ENCODE results near the gene NKIRAS2.
"Not testable (repeated sequence)": the region's sequence is repeated elsewhere in the genome, so short reads cannot be mapped to it uniquely, and the experiment has no call there.

NKIRAS2 gene

GRCh38 chr17:41998497-41998896, 21.4 kb upstream of the NKIRAS2 start:
- no peak for DNase-seq (ENCODE audit: low read depth)

DNA sequence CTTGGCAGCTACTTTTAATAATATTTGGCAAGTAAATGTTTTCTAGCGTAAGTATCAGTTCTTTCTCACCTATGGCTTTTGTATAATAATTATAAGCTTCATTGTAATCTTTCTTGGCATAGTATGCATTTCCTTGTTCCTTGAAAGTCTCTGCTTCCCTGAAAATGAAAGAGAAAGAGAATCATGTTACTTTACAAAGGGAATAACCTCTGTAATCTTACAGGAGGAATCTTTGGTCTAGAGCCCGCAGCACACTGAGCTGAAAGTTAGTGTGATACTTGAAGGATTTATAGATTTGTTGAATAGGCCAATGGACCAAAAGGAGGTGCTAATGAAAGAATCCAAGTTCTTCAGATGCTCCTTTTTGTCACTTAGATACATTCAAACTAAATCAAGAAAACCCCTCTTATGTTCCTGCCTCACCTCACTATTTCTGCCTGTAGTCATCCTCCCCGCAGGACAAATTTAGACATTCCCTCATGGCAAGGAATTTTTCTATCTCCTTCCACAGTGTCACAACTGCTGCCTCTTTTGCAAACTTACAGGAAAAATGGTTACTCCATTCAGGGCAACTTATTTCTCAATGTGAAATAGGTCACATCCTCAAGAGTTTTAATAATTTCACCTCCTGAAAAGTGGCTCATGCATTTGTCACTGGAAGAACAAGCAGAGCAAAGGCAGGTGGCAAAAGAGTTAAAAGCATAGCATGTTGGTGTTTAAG, 19.3 kb upstream of the NKIRAS2 start:
- peak; percentile 46 for DNase-seq (ENCODE audit: low read depth)

- DNase-seq (ENCODE audit: low read depth): no peak
Observed at GRCh38 chr17:42001729-42002128, 18.2 kb upstream of the NKIRAS2 start.

- DNase-seq (ENCODE audit: low read depth): no peak
Observed at GRCh38 chr17:42002175-42002791, 17.6 kb upstream of the NKIRAS2 start.

- DNase-seq (ENCODE audit: low read depth): no peak
Observed at GRCh38 chr17:42002792-42003301, 17.0 kb upstream of the NKIRAS2 start.

GRCh38 chr17:42005166-42005565, 14.7 kb upstream of the NKIRAS2 start:
- peak; percentile 79 for DNase-seq (ENCODE audit: low read depth)

GRCh38 chr17:42009170-42009569, 10.7 kb upstream of the NKIRAS2 start:
- no peak for DNase-seq (ENCODE audit: low read depth)

- DNase-seq (ENCODE audit: low read depth): peak; percentile 62
Observed at GRCh38 chr17:42010266-42010680, 9.6 kb upstream of the NKIRAS2 start.

DNA sequence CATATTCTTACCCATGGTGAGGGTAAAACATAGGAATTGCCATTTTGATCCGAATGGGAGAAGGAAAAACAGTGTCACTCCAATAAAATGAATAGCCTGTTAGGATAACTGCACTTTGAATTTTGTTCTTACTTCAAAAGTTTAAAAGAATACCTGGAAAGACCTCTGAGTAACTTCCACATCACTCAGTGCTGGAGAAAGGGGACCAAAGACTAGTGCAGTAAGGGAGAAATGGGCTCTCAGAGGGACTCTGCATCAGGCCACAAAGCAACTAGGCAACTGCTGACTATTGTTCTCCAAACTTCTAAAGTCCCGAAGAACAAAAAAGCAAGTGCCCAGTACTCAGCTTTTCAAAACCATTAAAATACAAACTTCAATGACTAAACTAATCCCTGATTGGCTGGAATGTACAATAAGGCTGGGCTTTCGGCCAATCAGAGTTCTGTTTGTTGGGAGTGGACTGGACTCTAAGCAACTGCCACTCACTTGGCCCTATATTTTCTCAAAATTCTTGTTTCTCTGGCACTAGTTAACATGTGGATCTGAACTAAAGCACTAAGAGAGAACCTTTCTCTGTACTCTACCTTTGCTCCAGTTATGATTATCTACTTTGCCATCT, 8.9 kb upstream of the NKIRAS2 start:
- DNase-seq (ENCODE audit: low read depth): peak; percentile 34

DNA sequence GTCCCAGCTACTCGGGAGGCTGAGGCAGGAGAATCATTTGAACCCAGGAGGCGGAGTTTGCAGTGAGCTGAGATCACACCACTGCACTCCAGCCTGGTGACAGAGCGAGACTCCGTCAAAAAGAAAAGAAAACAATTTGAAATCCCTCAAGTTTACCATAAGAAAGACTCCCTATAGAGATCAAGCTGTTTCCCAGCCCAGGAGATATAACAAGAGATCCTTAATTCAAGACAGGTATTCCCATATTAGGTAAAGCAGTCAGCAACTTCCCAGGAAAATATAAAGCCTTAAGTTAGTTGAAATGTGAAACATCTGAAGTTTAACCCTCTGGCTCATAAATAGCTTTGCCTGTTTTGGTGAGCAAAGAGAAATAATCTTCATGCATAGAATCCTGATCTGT, 7.5 kb upstream of the NKIRAS2 start:
- DNase-seq (ENCODE audit: low read depth): not testable (repeated sequence)

DNA sequence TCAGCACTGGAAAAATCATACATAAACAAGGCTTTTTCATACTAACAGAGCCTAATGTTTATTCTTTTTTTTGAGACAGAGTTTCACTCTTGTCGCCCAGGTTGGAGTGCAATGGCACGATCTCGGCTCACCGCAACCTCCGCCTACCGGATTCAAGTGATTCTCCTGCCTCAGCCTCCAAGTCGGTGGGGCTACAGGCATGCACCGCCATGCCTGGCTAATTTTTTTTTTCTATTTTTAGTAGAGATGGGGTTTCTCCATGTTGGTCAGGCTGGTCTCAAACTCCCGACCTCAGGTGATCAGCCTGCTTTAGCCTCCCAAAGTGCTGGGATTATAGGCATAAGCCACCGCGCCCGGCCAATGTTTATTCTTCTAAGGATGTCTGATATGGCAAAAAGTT, 6.2 kb upstream of the NKIRAS2 start:
- not testable (repeated sequence) for DNase-seq (ENCODE audit: low read depth)

- peak; percentile 32 for DNase-seq (ENCODE audit: low read depth)
Observed at GRCh38 chr17:42016411-42016831, 3.5 kb upstream of the NKIRAS2 start.

DNA sequence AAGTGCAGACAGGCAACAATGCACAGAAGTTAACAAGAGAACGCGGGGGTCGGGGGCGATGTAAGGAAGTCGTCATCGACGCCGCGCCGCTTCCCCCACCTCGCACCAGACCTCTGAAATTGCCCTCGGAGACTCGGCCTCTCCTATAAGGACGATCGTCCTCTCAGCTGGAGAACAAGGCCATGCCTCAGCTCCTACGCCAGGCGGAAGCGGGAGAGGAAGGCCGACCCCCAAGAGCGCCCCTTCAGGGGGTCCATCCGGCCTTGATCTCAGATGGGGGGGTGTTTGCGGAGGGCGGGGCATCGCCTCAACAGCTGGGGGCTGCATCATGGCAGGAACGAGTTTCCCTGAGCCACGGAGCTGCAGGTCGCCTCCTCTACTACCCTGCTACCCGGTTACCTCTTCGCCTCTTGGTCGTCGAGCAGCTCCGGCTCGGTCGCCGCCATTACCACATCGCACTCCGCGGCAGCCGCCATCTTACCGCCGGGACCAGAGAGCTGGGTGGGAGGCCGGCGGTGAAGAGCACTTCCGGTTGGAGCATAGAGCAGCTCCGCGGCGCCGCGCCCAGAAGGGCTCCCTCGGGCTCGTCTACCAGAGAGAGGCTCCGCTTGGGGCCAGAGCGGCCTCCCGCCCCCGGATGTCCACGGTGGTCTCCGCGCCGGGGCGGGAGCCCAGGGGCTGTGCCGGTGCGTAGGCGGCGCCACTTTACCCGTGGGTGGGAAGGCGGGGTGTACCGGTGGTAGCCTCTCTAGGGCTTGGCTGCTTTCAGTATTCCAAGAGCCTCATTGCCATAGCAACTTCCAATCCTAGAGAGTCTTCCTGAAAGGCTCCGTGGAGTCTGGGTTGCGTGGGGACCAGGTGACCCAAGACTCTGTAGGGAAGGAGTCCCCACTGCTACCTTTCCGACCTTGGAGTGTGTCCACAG, 2.7 kb upstream of the NKIRAS2 start, which contains the start of gene DNAJC7:
TSS of gene DNAJC7 (minus strand) at position 499 of the 925 bp plus-strand sequence. CDS start at position 476, 23 bp downstream.
- DNase-seq (ENCODE audit: low read depth): peak; percentile 91

- DNase-seq (ENCODE audit: low read depth): no peak
Observed at GRCh38 chr17:42017866-42018200, 2.1 kb upstream of the NKIRAS2 start.

DNA sequence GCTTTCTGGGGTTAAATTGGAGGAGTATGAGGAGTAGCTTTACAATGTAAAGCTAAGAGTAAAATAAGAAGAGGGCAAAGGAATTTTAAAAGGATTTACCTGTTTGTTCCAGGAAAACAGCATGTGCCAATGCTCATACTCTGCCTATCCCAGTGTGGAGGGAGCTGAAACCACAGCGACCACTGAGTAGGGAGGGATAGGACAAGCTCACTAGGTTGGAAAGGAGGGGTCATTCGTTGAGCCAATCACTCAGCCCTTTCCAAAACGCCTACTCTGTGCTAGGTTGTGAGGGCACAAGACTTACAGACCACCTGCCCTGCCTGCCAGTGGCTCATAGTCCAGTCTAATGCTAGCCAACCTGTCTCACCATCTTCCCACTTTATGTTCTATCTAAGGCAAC, 1.6 kb upstream of the NKIRAS2 start:
- DNase-seq (ENCODE audit: low read depth): no peak

DNA sequence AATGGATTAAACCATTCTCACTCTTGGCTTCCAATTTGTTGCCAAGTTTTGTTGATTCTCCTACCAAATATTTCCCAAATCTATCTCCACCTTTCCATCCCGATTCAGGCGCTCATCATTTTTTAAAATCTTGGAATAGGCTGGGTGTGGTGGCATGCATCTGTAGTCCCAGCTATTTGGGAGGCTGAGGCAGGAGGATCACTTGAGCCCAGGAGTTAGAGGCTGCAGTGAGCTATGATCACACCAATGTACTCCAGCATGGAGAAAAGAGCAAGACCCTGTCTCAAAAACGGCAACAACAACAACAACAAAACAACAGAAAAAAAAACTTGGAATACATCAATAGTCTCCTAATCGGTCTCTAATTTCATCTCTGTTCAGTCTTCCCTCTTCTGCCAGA, 902 bp upstream of the NKIRAS2 start:
- DNase-seq (ENCODE audit: low read depth): no peak

DNA sequence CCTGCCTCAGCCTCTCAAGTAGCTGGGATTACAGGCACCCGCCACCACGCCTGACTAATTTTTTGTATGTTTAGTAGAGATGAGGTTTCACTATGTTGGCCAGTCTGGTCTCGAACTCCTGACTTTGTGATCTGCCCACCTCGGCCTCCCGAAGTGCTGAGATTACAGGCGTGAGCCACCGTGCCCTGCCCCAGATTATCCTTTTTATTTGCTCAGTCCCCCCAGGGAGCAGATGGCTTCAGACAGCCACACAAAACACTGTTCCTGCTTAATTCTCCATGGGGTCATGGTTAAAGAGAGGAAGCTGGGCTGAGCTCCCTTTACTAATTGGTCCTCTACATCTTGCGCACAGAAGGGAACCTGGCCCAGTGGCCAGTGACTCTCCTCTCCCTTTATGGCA, 955 bp downstream of the NKIRAS2 start:
- DNase-seq (ENCODE audit: low read depth): not testable (repeated sequence)

- DNase-seq (ENCODE audit: low read depth): no peak
Observed at GRCh38 chr17:42023524-42024349, 3.8 kb downstream of the NKIRAS2 start.

DNA sequence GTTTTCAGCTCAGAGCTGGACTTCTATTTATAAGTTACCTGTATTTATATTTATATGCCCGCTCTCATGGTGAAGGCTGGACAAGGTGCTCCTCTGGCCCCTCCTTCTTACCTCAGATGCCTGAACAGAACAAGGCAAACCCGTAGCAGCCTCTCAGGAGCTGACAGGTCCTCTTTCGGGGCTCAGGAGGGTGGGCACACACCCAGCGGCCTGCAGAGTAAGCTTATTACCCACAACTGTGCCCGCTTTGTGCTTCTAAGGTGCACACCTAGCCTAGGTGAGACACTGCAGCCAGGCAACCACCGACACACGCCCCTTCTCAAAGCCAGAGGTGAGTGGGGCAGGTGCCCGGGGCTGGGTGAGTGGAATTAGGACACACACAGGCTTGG, 5.3 kb downstream of the NKIRAS2 start:
- no peak for DNase-seq (ENCODE audit: low read depth)

DNA sequence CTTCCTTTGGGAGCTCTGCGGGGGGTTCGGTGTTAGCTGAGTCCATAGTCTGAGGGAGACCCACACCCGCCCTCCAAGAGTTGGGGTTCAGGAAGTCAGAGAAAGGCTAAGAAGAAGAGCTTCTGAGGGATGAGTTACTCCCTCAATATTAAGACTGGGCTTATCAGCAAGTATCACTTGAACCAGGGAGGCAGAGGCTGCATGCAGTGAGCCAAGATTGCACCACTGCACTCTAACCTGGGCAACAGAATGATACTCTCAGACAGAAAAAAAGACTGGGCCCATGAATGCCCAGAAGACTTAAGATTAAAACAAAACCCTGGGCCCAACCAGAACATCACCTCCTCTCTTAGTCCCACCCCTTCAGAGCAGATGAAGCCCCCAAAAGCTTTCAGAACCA, 6.0 kb downstream of the NKIRAS2 start:
- no peak for DNase-seq (ENCODE audit: low read depth)

All from fibroblast of gingiva (primary cell).